ENCODE results near the gene ZNF224. TPM values are rescaled to one million over a fixed set of nuclear protein-coding genes. Genes with fewer than 3 reads are reported as not detected.
A peak's percentile ranks its signal among the peaks of the same experiment; 100 is the strongest.

The ZNF224 gene
- total and polyA plus RNA-seq, 2 of the 13 experiments (the other 11 are each of a cell fraction or from before 2014, with no cell fraction given), result 13.0 to 16.1 TPM

- TF ChIP-seq ZNF142 (CRISPR knock-in tag; IDR thresholded peaks at IDR 0.05), result no peak
- no peak for TF ChIP-seq MBD4 (IDR thresholded peaks at IDR 0.05; ENCODE audit: borderline replicate concordance, low read length)
- TF ChIP-seq ZNF780A (CRISPR knock-in tag; IDR thresholded peaks at IDR 0.05), result no peak
- no peak for TF ChIP-seq ZNF572 (CRISPR knock-in tag; IDR thresholded peaks at IDR 0.05)
- no peak for TF ChIP-seq HNRNPUL1 (IDR thresholded peaks at IDR 0.05; ENCODE audit: low read depth, low read length)
- TF ChIP-seq NR2F1 (CRISPR knock-in tag; IDR thresholded peaks at IDR 0.05), result 0 out of 4 replicates have a peak, but pooled peaks of 1 of the 2 experiments have one; percentile 22
- TF ChIP-seq MTF1 (CRISPR knock-in tag; IDR thresholded peaks at IDR 0.05), result no peak
- TF ChIP-seq, protein P1, sequence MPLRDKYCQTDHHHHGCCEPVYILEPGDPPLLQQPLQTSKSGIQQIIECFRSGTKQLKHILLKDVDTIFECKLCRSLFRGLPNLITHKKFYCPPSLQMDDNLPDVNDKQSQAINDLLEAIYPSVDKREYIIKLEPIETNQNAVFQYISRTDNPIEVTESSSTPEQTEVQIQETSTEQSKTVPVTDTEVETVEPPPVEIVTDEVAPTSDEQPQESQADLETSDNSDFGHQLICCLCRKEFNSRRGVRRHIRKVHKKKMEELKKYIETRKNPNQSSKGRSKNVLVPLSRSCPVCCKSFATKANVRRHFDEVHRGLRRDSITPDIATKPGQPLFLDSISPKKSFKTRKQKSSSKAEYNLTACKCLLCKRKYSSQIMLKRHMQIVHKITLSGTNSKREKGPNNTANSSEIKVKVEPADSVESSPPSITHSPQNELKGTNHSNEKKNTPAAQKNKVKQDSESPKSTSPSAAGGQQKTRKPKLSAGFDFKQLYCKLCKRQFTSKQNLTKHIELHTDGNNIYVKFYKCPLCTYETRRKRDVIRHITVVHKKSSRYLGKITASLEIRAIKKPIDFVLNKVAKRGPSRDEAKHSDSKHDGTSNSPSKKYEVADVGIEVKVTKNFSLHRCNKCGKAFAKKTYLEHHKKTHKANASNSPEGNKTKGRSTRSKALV (CRISPR knock-in tag; IDR thresholded peaks at IDR 0.05), result no peak; the same call in 1 of the 2 replicates
- TF ChIP-seq ZBTB7B (CRISPR knock-in tag; IDR thresholded peaks at IDR 0.05), result no peak
- no peak for TF ChIP-seq ZMAT5 (CRISPR knock-in tag; IDR thresholded peaks at IDR 0.05; ENCODE audit: borderline replicate concordance, low read depth)
- no peak for TF ChIP-seq ZMAT3 (CRISPR knock-in tag; conservative IDR thresholded peaks at IDR 0.05)
- no peak for TF ChIP-seq TERF1 (CRISPR knock-in tag; IDR thresholded peaks at IDR 0.05)
- TF ChIP-seq HNF4A (CRISPR knock-in tag; IDR thresholded peaks at IDR 0.05), result peak; percentile 26; the same call in 1 of the 2 replicates
- TF ChIP-seq, protein P2, sequence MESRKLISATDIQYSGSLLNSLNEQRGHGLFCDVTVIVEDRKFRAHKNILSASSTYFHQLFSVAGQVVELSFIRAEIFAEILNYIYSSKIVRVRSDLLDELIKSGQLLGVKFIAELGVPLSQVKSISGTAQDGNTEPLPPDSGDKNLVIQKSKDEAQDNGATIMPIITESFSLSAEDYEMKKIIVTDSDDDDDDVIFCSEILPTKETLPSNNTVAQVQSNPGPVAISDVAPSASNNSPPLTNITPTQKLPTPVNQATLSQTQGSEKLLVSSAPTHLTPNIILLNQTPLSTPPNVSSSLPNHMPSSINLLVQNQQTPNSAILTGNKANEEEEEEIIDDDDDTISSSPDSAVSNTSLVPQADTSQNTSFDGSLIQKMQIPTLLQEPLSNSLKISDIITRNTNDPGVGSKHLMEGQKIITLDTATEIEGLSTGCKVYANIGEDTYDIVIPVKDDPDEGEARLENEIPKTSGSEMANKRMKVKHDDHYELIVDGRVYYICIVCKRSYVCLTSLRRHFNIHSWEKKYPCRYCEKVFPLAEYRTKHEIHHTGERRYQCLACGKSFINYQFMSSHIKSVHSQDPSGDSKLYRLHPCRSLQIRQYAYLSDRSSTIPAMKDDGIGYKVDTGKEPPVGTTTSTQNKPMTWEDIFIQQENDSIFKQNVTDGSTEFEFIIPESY (CRISPR knock-in tag; IDR thresholded peaks at IDR 0.05), result no peak
- no peak; the same call in 1 of the 2 replicates for TF ChIP-seq MXD4 (CRISPR knock-in tag; IDR thresholded peaks at IDR 0.05)
- no peak for TF ChIP-seq ZFYVE20 (CRISPR knock-in tag; IDR thresholded peaks at IDR 0.05; ENCODE audit: borderline replicate concordance, low read depth)
- TF ChIP-seq SOX6 (IDR thresholded peaks at IDR 0.05), result no peak
- TF ChIP-seq SOX6 (CRISPR knock-in tag; IDR thresholded peaks at IDR 0.05), result peak; percentile 64
These were observed 19.1 kb downstream of the ZNF224 start, which contains the start of gene ZNF225 (continued) for GRCh38 chr19:44113138-44113783.

Measured in HepG2 (cell line).